GM19438 (cell line): ENCODE measurements around the gene BRD3.
"Not testable (repeated sequence)": the region's sequence is repeated elsewhere in the genome, so short reads cannot be mapped to it uniquely, and the experiment has no call there.

Source experiments
- ATAC-seq: cut with Tn5 transposase; IDR thresholded peaks from one replicate; pipeline ENCODE4 v1.9.1; 2021; ENCODE audit warnings: low read depth; ENCODE audit not compliant: unreplicated experiment

BRD3 gene

GRCh38 chr9:134067904-134068743 is at the start of gene BRD3:
Gene BRD3, minus strand, starts transcription at chr9:134068026. Its CDS starts 14,549 bp downstream, at chr9:134053477.
- peak; percentile 56 for ATAC-seq

GRCh38 chr9:134112561-134112960 is 44.7 kb upstream of the BRD3 start:
- ATAC-seq: no peak

- no peak for ATAC-seq
Observed at GRCh38 chr9:134111064-134111463, 43.2 kb upstream of the BRD3 start.

- ATAC-seq: no peak
Observed at GRCh38 chr9:134103391-134103998, 35.7 kb upstream of the BRD3 start.

- ATAC-seq: no peak
Observed at GRCh38 chr9:134101623-134102149, 33.9 kb upstream of the BRD3 start.

GRCh38 chr9:134101133-134101532 is 33.3 kb upstream of the BRD3 start:
- not testable (repeated sequence) for ATAC-seq

GRCh38 chr9:134100040-134100439 is 32.2 kb upstream of the BRD3 start:
- no peak for ATAC-seq

- no peak for ATAC-seq
Observed at GRCh38 chr9:134099123-134099761, 31.4 kb upstream of the BRD3 start.

- no peak for ATAC-seq
Observed at GRCh38 chr9:134089972-134090371, 22.1 kb upstream of the BRD3 start.

GRCh38 chr9:134088063-134088725 is 20.4 kb upstream of the BRD3 start:
- ATAC-seq: no peak

- no peak for ATAC-seq
Observed at GRCh38 chr9:134085674-134086073, 17.8 kb upstream of the BRD3 start.

GRCh38 chr9:134083451-134083850 is 15.6 kb upstream of the BRD3 start:
- ATAC-seq: no peak

- no peak for ATAC-seq
Observed at GRCh38 chr9:134076644-134077043, 8.8 kb upstream of the BRD3 start.

- ATAC-seq: not testable (repeated sequence)
Observed at GRCh38 chr9:134075689-134076088, 7.9 kb upstream of the BRD3 start.

GRCh38 chr9:134073500-134073899 is 5.7 kb upstream of the BRD3 start:
- ATAC-seq: no peak

- not testable (repeated sequence) for ATAC-seq
Observed at GRCh38 chr9:134072683-134073082, 4.9 kb upstream of the BRD3 start.

GRCh38 chr9:134071149-134071548 is 3.3 kb upstream of the BRD3 start:
- no peak for ATAC-seq

- no peak for ATAC-seq
Observed at GRCh38 chr9:134069480-134070399, 1.9 kb upstream of the BRD3 start.

GRCh38 chr9:134068744-134069479 is 1.1 kb upstream of the BRD3 start:
- ATAC-seq: no peak
